Breast epithelium (tissue), 3 donors: Measurements from ENCODE around the gene ADD1.
"Not testable (repeated sequence)": the region's sequence is repeated elsewhere in the genome, so short reads cannot be mapped to it uniquely, and the experiment has no call there.

Experiments
- POLR2AphosphoS5 ChIP-seq, 3 donors: sonication (generic); formaldehyde crosslinking; IDR thresholded peaks; one replicate each; pipeline ENCODE4 v1.6.1; 2017; ENCODE audit warnings: antibody characterized with exemption in 3 of 3
- TF ChIP-seq, protein P1 (sequence below), 3 donors: fragments of 450-650 bp; IDR thresholded peaks; one replicate each; pipeline ENCODE4 v1.5.1; 2016 to 2017; ENCODE audit warnings: antibody characterized with exemption in 3 of 3, mild to moderate bottlenecking in 3 of 3, moderate library complexity in 3 of 3

GRCh38 chr4:2918714-2919113, 75.1 kb downstream of the ADD1 start:
- TF ChIP-seq, protein P1, sequence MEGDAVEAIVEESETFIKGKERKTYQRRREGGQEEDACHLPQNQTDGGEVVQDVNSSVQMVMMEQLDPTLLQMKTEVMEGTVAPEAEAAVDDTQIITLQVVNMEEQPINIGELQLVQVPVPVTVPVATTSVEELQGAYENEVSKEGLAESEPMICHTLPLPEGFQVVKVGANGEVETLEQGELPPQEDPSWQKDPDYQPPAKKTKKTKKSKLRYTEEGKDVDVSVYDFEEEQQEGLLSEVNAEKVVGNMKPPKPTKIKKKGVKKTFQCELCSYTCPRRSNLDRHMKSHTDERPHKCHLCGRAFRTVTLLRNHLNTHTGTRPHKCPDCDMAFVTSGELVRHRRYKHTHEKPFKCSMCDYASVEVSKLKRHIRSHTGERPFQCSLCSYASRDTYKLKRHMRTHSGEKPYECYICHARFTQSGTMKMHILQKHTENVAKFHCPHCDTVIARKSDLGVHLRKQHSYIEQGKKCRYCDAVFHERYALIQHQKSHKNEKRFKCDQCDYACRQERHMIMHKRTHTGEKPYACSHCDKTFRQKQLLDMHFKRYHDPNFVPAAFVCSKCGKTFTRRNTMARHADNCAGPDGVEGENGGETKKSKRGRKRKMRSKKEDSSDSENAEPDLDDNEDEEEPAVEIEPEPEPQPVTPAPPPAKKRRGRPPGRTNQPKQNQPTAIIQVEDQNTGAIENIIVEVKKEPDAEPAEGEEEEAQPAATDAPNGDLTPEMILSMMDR (IDR thresholded peaks at IDR 0.05) = not testable (repeated sequence)
- TF ChIP-seq POLR2AphosphoS5 (IDR thresholded peaks at IDR 0.05) = not testable (repeated sequence)
